ENCODE measurements around the gene PLEKHA7. TPM values are rescaled to one million over a fixed set of nuclear protein-coding genes. Genes with fewer than 3 reads are reported as not detected.
"Not testable (repeated sequence)": the region's sequence is repeated elsewhere in the genome, so short reads cannot be mapped to it uniquely, and the experiment has no call there.

Gene PLEKHA7
- total RNA-seq, 1 experiment from 2014 or later = 7.2 TPM

DNA sequence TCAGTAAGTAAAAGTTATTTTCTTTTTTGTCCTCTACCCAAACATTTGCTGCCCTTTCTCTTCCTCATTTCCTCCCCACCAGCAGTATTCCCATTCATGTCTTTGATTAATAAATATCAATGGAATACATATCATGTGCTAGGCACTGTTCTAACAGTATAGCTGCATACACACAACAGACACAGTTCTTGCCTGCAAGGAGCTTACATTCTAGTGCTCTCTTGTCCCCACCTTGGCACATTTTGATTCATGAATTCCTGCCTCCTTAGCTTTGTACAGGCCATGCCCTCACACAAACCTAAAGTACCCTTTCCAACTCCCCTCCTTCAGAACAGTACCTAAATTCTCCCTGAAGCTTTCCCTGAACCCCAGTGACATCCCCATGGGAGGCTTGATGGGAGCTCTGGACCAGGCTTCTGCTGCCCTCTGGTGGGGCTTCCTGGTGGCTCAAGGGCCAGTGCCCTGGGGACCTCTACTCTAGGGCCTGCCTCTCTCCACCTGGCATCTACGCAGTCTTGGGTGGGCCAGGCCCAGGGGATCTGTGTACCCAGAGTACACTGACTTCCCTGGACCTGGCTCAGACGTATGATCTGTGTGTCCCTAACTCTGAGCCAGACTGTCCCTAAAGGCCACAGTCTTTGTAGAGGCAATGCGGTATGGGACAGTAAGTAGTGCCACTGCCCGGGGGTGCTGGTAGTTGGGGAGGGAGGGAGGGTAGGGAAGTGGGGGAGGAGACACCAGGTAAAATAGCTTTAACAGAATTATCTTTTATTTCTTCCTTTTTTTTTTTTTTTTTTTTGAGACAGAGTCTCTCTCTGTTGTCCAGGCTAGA is 49.2 kb upstream of the PLEKHA7 start:
- intact Hi-C loops (cut with micrococcal nuclease) = loop anchor here (1.0 to 2.0 kb wide), 4 partner anchors 117 to 279 kb away; no protein-coding TSS in a partner anchor
- Histone ChIP-seq H3K4me2 (ENCODE audit: low read length) (no peak overlapping the region), H3K4me3 (replicated peaks in 1 of 2; ENCODE audit: low read depth in 1 of 2, low read length in 2 of 2) (no peak overlapping the region), H3K36me3 (ENCODE audit: control insufficient read depth in 1 of 2, insufficient read depth in 2 of 2, low read length in 2 of 2) (no peaks in the 10 kb centered on the region), H2AFZ (ENCODE audit: low read depth, low read length, poor library complexity, severe bottlenecking) (no peak overlapping the region), H4K20me1 (ENCODE audit: insufficient read depth) (no peaks in the 10 kb centered on the region), H3K27ac (ENCODE audit: low read depth, low read length) (no peak overlapping the region), H3K9me2 (ENCODE audit: insufficient read depth) (no peaks in the 10 kb centered on the region), H3K9me3 (ENCODE audit: control insufficient read depth in 1 of 2, insufficient read depth in 1 of 2, low read depth in 1 of 2, low read length in 2 of 2) (no peaks in the 10 kb centered on the region), H3K27me3 (ENCODE audit: insufficient read depth, low read length) (no peaks in the 10 kb centered on the region), H3K9ac (ENCODE audit: low read length) (no peak overlapping the region), H3K79me2 (ENCODE audit: insufficient read depth, low read length) (no peaks in the 10 kb centered on the region), H3K4me1 (ENCODE audit: control insufficient read depth in 1 of 2, insufficient read depth in 2 of 2, low read length in 2 of 2) (no peaks in the 10 kb centered on the region)
- RAD21 ChIA-PET (ENCODE audit: low non-redundant PET in 1 of 2, low total read pairs in 2 of 2, uncharacterized antibody in 2 of 2, unreplicated experiment in 2 of 2) = interaction anchor here (0.6 to 1.7 kb wide), 8 partner anchors 48 to 280 kb away, joined by 3 to 7 read pairs (median 4); partner anchors contain the start of gene PLEKHA7 (in 1 of the 2)
- peak; percentile 42 for DNase-seq (ENCODE audit: low read depth, low spot score)
- no TSS peak for BruUV-seq (replicated peaks)
- TF ChIP-seq EZH2phosphoT487 (IDR thresholded peaks at IDR 0.05; ENCODE audit: borderline replicate concordance) (no peak), RAD21 (IDR thresholded peaks at IDR 0.05; ENCODE audit: low read depth) (peak; percentile 97), JUND (IDR thresholded peaks at IDR 0.05) (no peak)
- TF ChIP-seq, protein P1, sequence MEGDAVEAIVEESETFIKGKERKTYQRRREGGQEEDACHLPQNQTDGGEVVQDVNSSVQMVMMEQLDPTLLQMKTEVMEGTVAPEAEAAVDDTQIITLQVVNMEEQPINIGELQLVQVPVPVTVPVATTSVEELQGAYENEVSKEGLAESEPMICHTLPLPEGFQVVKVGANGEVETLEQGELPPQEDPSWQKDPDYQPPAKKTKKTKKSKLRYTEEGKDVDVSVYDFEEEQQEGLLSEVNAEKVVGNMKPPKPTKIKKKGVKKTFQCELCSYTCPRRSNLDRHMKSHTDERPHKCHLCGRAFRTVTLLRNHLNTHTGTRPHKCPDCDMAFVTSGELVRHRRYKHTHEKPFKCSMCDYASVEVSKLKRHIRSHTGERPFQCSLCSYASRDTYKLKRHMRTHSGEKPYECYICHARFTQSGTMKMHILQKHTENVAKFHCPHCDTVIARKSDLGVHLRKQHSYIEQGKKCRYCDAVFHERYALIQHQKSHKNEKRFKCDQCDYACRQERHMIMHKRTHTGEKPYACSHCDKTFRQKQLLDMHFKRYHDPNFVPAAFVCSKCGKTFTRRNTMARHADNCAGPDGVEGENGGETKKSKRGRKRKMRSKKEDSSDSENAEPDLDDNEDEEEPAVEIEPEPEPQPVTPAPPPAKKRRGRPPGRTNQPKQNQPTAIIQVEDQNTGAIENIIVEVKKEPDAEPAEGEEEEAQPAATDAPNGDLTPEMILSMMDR (IDR thresholded peaks at IDR 0.05 in 2 of 3, conservative IDR thresholded peaks at IDR 0.05 in 1 of 3; ENCODE audit: borderline replicate concordance in 1 of 3, insufficient read depth in 1 of 3, low read depth in 2 of 3, low read length in 2 of 3) = peak; percentile 90 to 94 (median 90)
- peak; percentile 99 for ATAC-seq
- CTCF ChIA-PET = interaction anchor here (0.6 to 1.9 kb wide), 14 partner anchors 9 to 278 kb away, joined by 3 to 30 read pairs (median 4); partner anchors contain the start of gene RPS13
- POLR2A ChIA-PET = interaction anchor here (1.6 kb wide), 1 partner anchor 9 kb away, joined by 4 read pairs; no protein-coding TSS in a partner anchor

DNA sequence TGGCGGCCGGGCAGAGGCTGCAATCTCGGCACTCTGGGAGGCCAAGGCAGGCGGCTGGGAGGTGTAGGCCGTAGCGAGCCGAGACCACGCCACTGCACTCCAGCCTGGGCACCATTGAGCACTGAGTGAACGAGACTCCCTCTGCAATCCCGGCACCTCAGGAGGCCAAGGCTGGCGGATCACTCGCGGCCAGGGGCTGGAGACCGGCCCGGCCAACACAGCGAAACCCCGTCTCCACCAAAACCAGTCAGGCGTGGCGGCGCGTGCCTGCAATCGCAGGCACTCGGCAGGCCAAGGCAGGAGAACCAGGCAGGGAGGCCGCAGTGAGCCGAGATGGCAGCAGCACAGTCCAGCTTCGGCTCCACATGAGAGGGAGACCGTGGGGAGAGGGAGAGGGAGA is 36.9 kb upstream of the PLEKHA7 start:
- H3K27me3 ChIP-seq (ENCODE audit: insufficient read depth, low read length); H3K79me2 ChIP-seq (ENCODE audit: insufficient read depth, low read length); H3K4me1 ChIP-seq (ENCODE audit: control insufficient read depth in 1 of 2, insufficient read depth in 2 of 2, low read length in 2 of 2); intact Hi-C loops (cut with micrococcal nuclease); H4K20me1 ChIP-seq (ENCODE audit: insufficient read depth); DNase-seq (ENCODE audit: low read depth, low spot score); H3K9ac ChIP-seq (ENCODE audit: low read length); BruUV-seq (replicated peaks); CTCF ChIA-PET; H2AFZ ChIP-seq (ENCODE audit: low read depth, low read length, poor library complexity, severe bottlenecking); H3K4me3 ChIP-seq (replicated peaks in 1 of 2; ENCODE audit: low read depth in 1 of 2, low read length in 2 of 2); H3K4me2 ChIP-seq (ENCODE audit: low read length); RAD21 ChIA-PET (ENCODE audit: low non-redundant PET in 1 of 2, low total read pairs in 2 of 2, uncharacterized antibody in 2 of 2, unreplicated experiment in 2 of 2); H3K9me3 ChIP-seq (ENCODE audit: control insufficient read depth in 1 of 2, insufficient read depth in 1 of 2, low read depth in 1 of 2, low read length in 2 of 2); ATAC-seq; H3K36me3 ChIP-seq (ENCODE audit: control insufficient read depth in 1 of 2, insufficient read depth in 2 of 2, low read length in 2 of 2); H3K9me2 ChIP-seq (ENCODE audit: insufficient read depth); POLR2A ChIA-PET; H3K27ac ChIP-seq (ENCODE audit: low read depth, low read length): not testable (repeated sequence)

DNA sequence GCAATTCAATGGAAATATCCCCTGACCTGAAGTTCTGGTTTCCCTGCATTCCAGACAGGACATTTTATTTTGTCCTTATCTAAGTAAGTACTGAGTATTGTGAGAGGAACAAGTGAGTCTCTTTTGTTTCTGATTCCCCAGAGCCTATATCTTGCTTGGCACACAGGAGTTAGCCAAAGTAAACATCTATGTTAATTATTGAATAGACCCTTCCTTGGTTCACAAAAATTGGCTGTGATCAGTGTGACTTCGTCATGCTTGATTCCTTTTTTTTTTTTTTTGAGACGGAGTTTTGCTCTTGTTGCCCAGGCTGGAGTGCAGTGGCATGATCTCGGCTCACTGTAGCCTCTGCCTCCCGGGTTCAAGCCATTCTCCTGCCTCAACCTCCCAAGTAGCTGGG is 34.3 kb upstream of the PLEKHA7 start:
- RAD21 ChIA-PET (ENCODE audit: low non-redundant PET in 1 of 2, low total read pairs in 2 of 2, uncharacterized antibody in 2 of 2, unreplicated experiment in 2 of 2); intact Hi-C loops (cut with micrococcal nuclease); POLR2A ChIA-PET; H3K36me3 ChIP-seq (ENCODE audit: control insufficient read depth in 1 of 2, insufficient read depth in 2 of 2, low read length in 2 of 2); H3K27me3 ChIP-seq (ENCODE audit: insufficient read depth, low read length); ATAC-seq; H3K4me2 ChIP-seq (ENCODE audit: low read length); H3K79me2 ChIP-seq (ENCODE audit: insufficient read depth, low read length); H3K9me2 ChIP-seq (ENCODE audit: insufficient read depth); H3K4me1 ChIP-seq (ENCODE audit: control insufficient read depth in 1 of 2, insufficient read depth in 2 of 2, low read length in 2 of 2); DNase-seq (ENCODE audit: low read depth, low spot score); H3K27ac ChIP-seq (ENCODE audit: low read depth, low read length); CTCF ChIA-PET; BruUV-seq (replicated peaks); H3K4me3 ChIP-seq (replicated peaks in 1 of 2; ENCODE audit: low read depth in 1 of 2, low read length in 2 of 2); H3K9ac ChIP-seq (ENCODE audit: low read length); H3K9me3 ChIP-seq (ENCODE audit: control insufficient read depth in 1 of 2, insufficient read depth in 1 of 2, low read depth in 1 of 2, low read length in 2 of 2); H2AFZ ChIP-seq (ENCODE audit: low read depth, low read length, poor library complexity, severe bottlenecking); H4K20me1 ChIP-seq (ENCODE audit: insufficient read depth): not testable (repeated sequence)
